ENCODE measurements around the gene TEP1. TPM values are rescaled to one million over a fixed set of nuclear protein-coding genes. Genes with fewer than 3 reads are reported as not detected.

The TEP1 gene
- total RNA-seq, 2 donors from 2014 or later: 6.9 to 11.9 TPM

DNA sequence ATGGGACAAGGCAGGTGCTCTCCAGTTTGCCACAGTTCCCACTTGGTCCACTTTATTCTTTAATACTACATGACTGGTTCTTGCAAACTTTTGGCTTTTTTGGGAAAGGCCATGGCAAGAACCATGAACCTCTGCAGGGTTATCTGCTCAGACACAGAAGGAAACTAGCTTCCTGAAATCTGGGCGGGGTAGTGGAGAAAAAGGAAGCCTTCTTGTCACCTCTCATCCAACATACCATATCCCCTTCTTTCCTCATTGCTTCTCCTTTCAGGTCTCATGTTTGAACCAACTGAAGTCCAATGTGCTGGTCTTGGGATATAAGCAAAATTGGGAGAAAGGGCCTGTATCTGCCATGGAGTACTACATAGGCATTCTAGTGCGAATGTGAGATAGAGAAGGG is 28.2 kb upstream of the TEP1 start:
- Histone ChIP-seq H3K36me3 (peaks cover 11% of the 10 kb centered on the region), H3K9me3 (no peaks in the 10 kb centered on the region), H3K4me3 (no peak overlapping the region), H3K4me1 (no peaks in the 10 kb centered on the region), H3K27ac (no peak overlapping the region), H3K27me3 (no peaks in the 10 kb centered on the region)
- no peak for DNase-seq (ENCODE audit: low spot score)
- TF ChIP-seq, protein P1, sequence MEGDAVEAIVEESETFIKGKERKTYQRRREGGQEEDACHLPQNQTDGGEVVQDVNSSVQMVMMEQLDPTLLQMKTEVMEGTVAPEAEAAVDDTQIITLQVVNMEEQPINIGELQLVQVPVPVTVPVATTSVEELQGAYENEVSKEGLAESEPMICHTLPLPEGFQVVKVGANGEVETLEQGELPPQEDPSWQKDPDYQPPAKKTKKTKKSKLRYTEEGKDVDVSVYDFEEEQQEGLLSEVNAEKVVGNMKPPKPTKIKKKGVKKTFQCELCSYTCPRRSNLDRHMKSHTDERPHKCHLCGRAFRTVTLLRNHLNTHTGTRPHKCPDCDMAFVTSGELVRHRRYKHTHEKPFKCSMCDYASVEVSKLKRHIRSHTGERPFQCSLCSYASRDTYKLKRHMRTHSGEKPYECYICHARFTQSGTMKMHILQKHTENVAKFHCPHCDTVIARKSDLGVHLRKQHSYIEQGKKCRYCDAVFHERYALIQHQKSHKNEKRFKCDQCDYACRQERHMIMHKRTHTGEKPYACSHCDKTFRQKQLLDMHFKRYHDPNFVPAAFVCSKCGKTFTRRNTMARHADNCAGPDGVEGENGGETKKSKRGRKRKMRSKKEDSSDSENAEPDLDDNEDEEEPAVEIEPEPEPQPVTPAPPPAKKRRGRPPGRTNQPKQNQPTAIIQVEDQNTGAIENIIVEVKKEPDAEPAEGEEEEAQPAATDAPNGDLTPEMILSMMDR (IDR thresholded peaks at IDR 0.05): no peak

DNA sequence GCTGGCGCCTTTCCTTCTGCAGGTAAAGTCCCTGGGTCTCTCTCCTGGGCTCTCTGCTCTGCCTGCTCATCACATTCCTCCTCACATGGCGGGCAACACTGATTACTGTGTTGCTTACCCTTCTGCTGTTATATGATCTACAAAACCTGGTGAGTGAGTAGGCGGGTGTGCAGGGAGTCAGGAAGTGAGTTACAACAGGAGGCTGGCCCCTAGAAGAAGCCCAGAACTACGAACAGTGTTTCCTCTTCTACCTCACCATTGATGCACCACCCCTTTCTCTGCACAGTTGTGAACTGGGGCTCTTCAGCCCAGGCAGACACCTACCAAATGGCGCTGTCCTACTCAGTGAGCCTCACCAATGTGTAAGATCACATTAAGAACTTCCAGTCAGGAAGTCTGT is 27.6 kb upstream of the TEP1 start:
- no peaks in the 10 kb centered on the region for H3K9me3 ChIP-seq
- no peak overlapping the region for H3K27ac ChIP-seq
- no peak for DNase-seq (ENCODE audit: low spot score)
- TF ChIP-seq, protein P1 (IDR thresholded peaks at IDR 0.05): no peak
- H3K36me3 ChIP-seq: peaks cover 5% of the 10 kb centered on the region
- H3K4me1 ChIP-seq: no peaks in the 10 kb centered on the region
- no peak overlapping the region for H3K4me3 ChIP-seq
- H3K27me3 ChIP-seq: no peaks in the 10 kb centered on the region

DNA sequence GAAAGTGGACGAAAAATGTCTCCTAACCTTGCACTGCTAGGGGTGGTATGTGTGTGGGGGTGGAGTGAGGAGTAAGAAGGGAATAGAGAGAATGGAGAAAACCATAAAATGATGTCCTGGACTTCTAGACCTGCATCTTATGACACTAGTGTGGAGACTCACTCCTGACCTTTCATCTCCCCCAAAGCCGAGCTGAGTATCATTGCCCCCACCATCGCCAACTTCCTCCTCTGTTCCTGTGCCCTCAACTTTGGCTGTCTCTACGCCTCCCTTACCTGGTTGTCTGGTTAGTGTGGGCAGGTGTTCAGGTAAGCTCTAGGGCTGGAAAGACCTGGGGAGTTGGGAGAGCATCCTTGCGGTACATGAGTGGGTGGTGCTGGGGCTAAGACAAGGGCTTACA is 27.2 kb upstream of the TEP1 start:
- TF ChIP-seq, protein P1 (IDR thresholded peaks at IDR 0.05): no peak
- Histone ChIP-seq H3K4me3 (no peak overlapping the region), H3K27me3 (no peaks in the 10 kb centered on the region), H3K36me3 (peaks cover under 1% of the 10 kb centered on the region), H3K27ac (no peak overlapping the region), H3K4me1 (peaks cover 0 to 3% of the 10 kb centered on the region in 2 donors), H3K9me3 (no peaks in the 10 kb centered on the region)
- no peak for DNase-seq (ENCODE audit: low spot score)

DNA sequence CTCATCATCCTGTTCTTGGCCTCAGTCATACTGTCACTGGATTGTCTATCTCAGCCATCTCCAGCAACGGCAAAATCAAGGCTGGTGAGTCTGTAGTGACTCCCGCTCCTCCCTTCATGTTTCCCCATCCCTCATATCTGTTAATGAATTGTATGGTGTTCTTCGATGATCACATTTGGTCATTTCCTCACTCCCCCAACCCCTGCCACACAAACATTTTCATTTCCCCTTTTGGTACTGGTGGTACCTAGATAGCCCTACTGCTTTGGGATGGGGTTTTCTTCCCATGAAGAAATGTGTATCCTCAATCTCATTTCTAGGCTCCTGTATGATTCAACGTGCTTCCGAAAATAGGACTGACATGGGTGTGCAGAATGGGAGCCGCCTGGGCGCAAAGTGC is 25.4 kb upstream of the TEP1 start:
- TF ChIP-seq, protein P1 (IDR thresholded peaks at IDR 0.05): no peak
- H3K27me3 ChIP-seq: no peaks in the 10 kb centered on the region
- H3K27ac ChIP-seq: no peak overlapping the region
- peaks cover 0 to 10% of the 10 kb centered on the region in 2 donors for H3K4me1 ChIP-seq
- no peak overlapping the region for H3K4me3 ChIP-seq
- DNase-seq (ENCODE audit: low spot score): no peak
- no peaks in the 10 kb centered on the region for H3K9me3 ChIP-seq
- no peaks in the 10 kb centered on the region for H3K36me3 ChIP-seq

- no peak for DNase-seq (ENCODE audit: low spot score)
- H3K27ac ChIP-seq: no peak overlapping the region
Measured at GRCh38 chr14:20436363-20436755, 23.1 kb upstream of the TEP1 start.

More at GRCh38 chr14:20436363-20436755, 23.1 kb upstream of the TEP1 start:
- no peak overlapping the region for H3K4me3 ChIP-seq
- TF ChIP-seq, protein P1 (IDR thresholded peaks at IDR 0.05): no peak
- no peaks in the 10 kb centered on the region for H3K27me3 ChIP-seq
- H3K36me3 ChIP-seq: no peaks in the 10 kb centered on the region
- peaks cover 0 to 10% of the 10 kb centered on the region in 2 donors for H3K4me1 ChIP-seq
- H3K9me3 ChIP-seq: no peaks in the 10 kb centered on the region

Data from right atrium auricular region (tissue), 2 donors.